ENCODE measurements around the gene GRIP2.

GRIP2 gene

GRCh38 chr3:14451844-14452739, 88.0 kb downstream of the GRIP2 start:
- DNase-seq (ENCODE audit: low spot score): peak; percentile 40

- no peak for DNase-seq (ENCODE audit: low spot score)
Measured at GRCh38 chr3:14450922-14451606, 89.1 kb downstream of the GRIP2 start.

- DNase-seq (ENCODE audit: low spot score): no peak
Measured at GRCh38 chr3:14450506-14450905, 89.6 kb downstream of the GRIP2 start.

- DNase-seq (ENCODE audit: low spot score): no peak
Measured at GRCh38 chr3:14448756-14449727, 91.1 kb downstream of the GRIP2 start.

GRCh38 chr3:14448063-14448462, 92.1 kb downstream of the GRIP2 start:
- DNase-seq (ENCODE audit: low spot score): no peak

- no peak for DNase-seq (ENCODE audit: low spot score)
Measured at GRCh38 chr3:14446988-14447570, 93.1 kb downstream of the GRIP2 start.

- DNase-seq (ENCODE audit: low spot score): no peak
Measured at GRCh38 chr3:14445773-14446172, 94.4 kb downstream of the GRIP2 start.

- DNase-seq (ENCODE audit: low spot score): no peak
Measured at GRCh38 chr3:14444380-14444779, 95.8 kb downstream of the GRIP2 start.

GRCh38 chr3:14441920-14442300, 98.2 kb downstream of the GRIP2 start:
- DNase-seq (ENCODE audit: low spot score): no peak

- DNase-seq (ENCODE audit: low spot score): no peak
Measured at GRCh38 chr3:14441240-14441919, 98.8 kb downstream of the GRIP2 start.

- DNase-seq (ENCODE audit: low spot score): peak; percentile 8
Measured at GRCh38 chr3:14440531-14441239, 99.5 kb downstream of the GRIP2 start.

- DNase-seq (ENCODE audit: low spot score): no peak
Measured at GRCh38 chr3:14440168-14440518, 100.0 kb downstream of the GRIP2 start.

- DNase-seq (ENCODE audit: low spot score): no peak
Measured at GRCh38 chr3:14439501-14440167, 100.5 kb downstream of the GRIP2 start.
